ENCODE data around the gene NLGN3. TPM values are rescaled to one million over a fixed set of nuclear protein-coding genes. Genes with fewer than 3 reads are reported as not detected.

NLGN3 gene
- polyA plus RNA-seq, 4 donors: 0.27 to 1.2 (median 0.62) TPM

- H3K4me3 ChIP-seq (ENCODE audit: low read depth in 1 of 3, low read length in 3 of 3): peak overlapping the region in 1 of 3 donors; percentile 1
- H3K27me3 ChIP-seq (ENCODE audit: control insufficient read depth in 3 of 3, insufficient read depth in 3 of 3, low read length in 3 of 3): no peaks in the 10 kb centered on the region
- no peaks in the 10 kb centered on the region for H3K9me3 ChIP-seq (ENCODE audit: control insufficient read depth in 2 of 2, insufficient read depth in 1 of 2, low read depth in 1 of 2, low read length in 1 of 2)
- 30 to 39% (median 36%) methylated on average over 4 of the region's 4 CpGs for WGBS, 3 donors
- peaks cover 0 to 11% (median 0%) of the 10 kb centered on the region in 3 donors for H3K4me1 ChIP-seq (ENCODE audit: control insufficient read depth in 3 of 3, insufficient read depth in 2 of 3, low read depth in 1 of 3, low read length in 2 of 3)
- peak overlapping the region; percentile 57 to 70 (median 65) for H3K27ac ChIP-seq (ENCODE audit: low read depth in 1 of 3, low read length in 2 of 3)
- no peaks in the 10 kb centered on the region for H3K36me3 ChIP-seq (ENCODE audit: control insufficient read depth in 3 of 3, insufficient read depth in 2 of 3, low read depth in 1 of 3, low read length in 3 of 3)
- peak; percentile 49 to 58 for DNase-seq
- FAIRE-seq: no peak
Observed at GRCh38 chrX:71195964-71196649, 51.5 kb downstream of the NLGN3 start.

DNA sequence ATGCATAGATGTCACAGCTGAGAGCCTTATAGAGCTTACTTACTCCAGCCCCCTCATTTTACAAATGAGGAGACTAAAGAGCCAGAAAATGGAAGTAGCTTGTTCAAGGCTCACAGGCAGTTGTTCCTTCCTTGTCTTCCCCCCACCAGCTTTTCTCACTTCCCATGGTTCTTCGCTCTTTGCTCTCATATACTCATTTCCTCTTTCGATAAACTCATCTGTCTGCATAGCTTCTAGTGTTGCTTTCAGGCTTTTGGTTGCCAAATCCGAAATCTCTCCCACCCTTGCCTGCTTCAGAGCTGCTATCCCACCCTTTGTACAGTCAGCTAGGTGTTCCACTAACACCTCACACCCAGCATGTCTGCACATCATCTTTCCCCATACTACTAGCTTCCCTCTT, 53.4 kb downstream of the NLGN3 start:
- H3K36me3 ChIP-seq (ENCODE audit: control insufficient read depth in 3 of 3, insufficient read depth in 2 of 3, low read depth in 1 of 3, low read length in 3 of 3): no peaks in the 10 kb centered on the region
- H3K4me3 ChIP-seq (ENCODE audit: low read depth in 1 of 3, low read length in 3 of 3): peak overlapping the region in 2 of 3 donors; percentile 19 to 50
- peak overlapping the region; percentile 63 to 87 (median 65) for H3K27ac ChIP-seq (ENCODE audit: low read depth in 1 of 3, low read length in 2 of 3)
- peaks cover 0 to 11% (median 0%) of the 10 kb centered on the region in 3 donors for H3K4me1 ChIP-seq (ENCODE audit: control insufficient read depth in 3 of 3, insufficient read depth in 2 of 3, low read depth in 1 of 3, low read length in 2 of 3)
- FAIRE-seq (no peak), DNase-seq (peak in 1 of 2 donors; percentile 64)
- no peaks in the 10 kb centered on the region for H3K27me3 ChIP-seq (ENCODE audit: control insufficient read depth in 3 of 3, insufficient read depth in 3 of 3, low read length in 3 of 3)
- 28 to 46% (median 41%) methylated on average over 3 of the region's 3 CpGs for WGBS, 3 donors
- H3K9me3 ChIP-seq (ENCODE audit: control insufficient read depth in 2 of 2, insufficient read depth in 1 of 2, low read depth in 1 of 2, low read length in 1 of 2): no peaks in the 10 kb centered on the region

- Histone ChIP-seq H3K27ac (ENCODE audit: low read depth in 1 of 3, low read length in 2 of 3) (peak overlapping the region; percentile 50 to 74 (median 71)), H3K4me1 (ENCODE audit: control insufficient read depth in 3 of 3, insufficient read depth in 2 of 3, low read depth in 1 of 3, low read length in 2 of 3) (peaks cover 0 to 11% (median 0%) of the 10 kb centered on the region in 3 donors), H3K36me3 (ENCODE audit: control insufficient read depth in 3 of 3, insufficient read depth in 2 of 3, low read depth in 1 of 3, low read length in 3 of 3) (no peaks in the 10 kb centered on the region), H3K4me3 (ENCODE audit: low read depth in 1 of 3, low read length in 3 of 3) (no peak overlapping the region), H3K27me3 (ENCODE audit: control insufficient read depth in 3 of 3, insufficient read depth in 3 of 3, low read length in 3 of 3) (no peaks in the 10 kb centered on the region), H3K9me3 (ENCODE audit: control insufficient read depth in 2 of 2, insufficient read depth in 1 of 2, low read depth in 1 of 2, low read length in 1 of 2) (no peaks in the 10 kb centered on the region)
- no peak for FAIRE-seq
- DNase-seq: peak; percentile 49 to 73
- 37 to 65% (median 49%) methylated on average over 7 of the region's 7 CpGs for WGBS, 3 donors
Observed at GRCh38 chrX:71199252-71200008, 54.8 kb downstream of the NLGN3 start.

GRCh38 chrX:71210816-71211215, 66.2 kb downstream of the NLGN3 start:
- Histone ChIP-seq H3K36me3 (ENCODE audit: control insufficient read depth in 3 of 3, insufficient read depth in 2 of 3, low read depth in 1 of 3, low read length in 3 of 3) (no peaks in the 10 kb centered on the region), H3K27ac (ENCODE audit: low read depth in 1 of 3, low read length in 2 of 3) (no peak overlapping the region), H3K4me1 (ENCODE audit: control insufficient read depth in 3 of 3, insufficient read depth in 2 of 3, low read depth in 1 of 3, low read length in 2 of 3) (peaks cover 0 to 11% (median 0%) of the 10 kb centered on the region in 3 donors), H3K4me3 (ENCODE audit: low read depth in 1 of 3, low read length in 3 of 3) (no peak overlapping the region), H3K9me3 (ENCODE audit: control insufficient read depth in 2 of 2, insufficient read depth in 1 of 2, low read depth in 1 of 2, low read length in 1 of 2) (no peaks in the 10 kb centered on the region), H3K27me3 (ENCODE audit: control insufficient read depth in 3 of 3, insufficient read depth in 3 of 3, low read length in 3 of 3) (no peaks in the 10 kb centered on the region)
- no peak for FAIRE-seq
- 70 to 82% (median 74%) methylated on average over 3 of the region's 3 CpGs for WGBS, 3 donors
- no peak for DNase-seq

- no peaks in the 10 kb centered on the region for H3K27me3 ChIP-seq (ENCODE audit: control insufficient read depth in 3 of 3, insufficient read depth in 3 of 3, low read length in 3 of 3)
- FAIRE-seq (no peak), DNase-seq (no peak)
- H3K27ac ChIP-seq (ENCODE audit: low read depth in 1 of 3, low read length in 2 of 3): no peak overlapping the region
- no peaks in the 10 kb centered on the region for H3K36me3 ChIP-seq (ENCODE audit: control insufficient read depth in 3 of 3, insufficient read depth in 2 of 3, low read depth in 1 of 3, low read length in 3 of 3)
- H3K4me3 ChIP-seq (ENCODE audit: low read depth in 1 of 3, low read length in 3 of 3): no peak overlapping the region
- peaks cover 0 to 11% (median 0%) of the 10 kb centered on the region in 3 donors for H3K4me1 ChIP-seq (ENCODE audit: control insufficient read depth in 3 of 3, insufficient read depth in 2 of 3, low read depth in 1 of 3, low read length in 2 of 3)
- H3K9me3 ChIP-seq (ENCODE audit: control insufficient read depth in 2 of 2, insufficient read depth in 1 of 2, low read depth in 1 of 2, low read length in 1 of 2): no peaks in the 10 kb centered on the region
- 25 to 55% (median 48%) methylated on average over 5 of the region's 5 CpGs for WGBS, 3 donors
Observed at GRCh38 chrX:71212536-71212935, 67.9 kb downstream of the NLGN3 start.

GRCh38 chrX:71214152-71214551, 69.5 kb downstream of the NLGN3 start:
- no peaks in the 10 kb centered on the region for H3K9me3 ChIP-seq (ENCODE audit: control insufficient read depth in 2 of 2, insufficient read depth in 1 of 2, low read depth in 1 of 2, low read length in 1 of 2)
- H3K36me3 ChIP-seq (ENCODE audit: control insufficient read depth in 3 of 3, insufficient read depth in 2 of 3, low read depth in 1 of 3, low read length in 3 of 3): no peaks in the 10 kb centered on the region
- H3K4me3 ChIP-seq (ENCODE audit: low read depth in 1 of 3, low read length in 3 of 3): no peak overlapping the region
- H3K27me3 ChIP-seq (ENCODE audit: control insufficient read depth in 3 of 3, insufficient read depth in 3 of 3, low read length in 3 of 3): no peaks in the 10 kb centered on the region
- WGBS, 3 donors: 24 to 58% (median 41%) methylated on average over 1 of the region's 1 CpG
- DNase-seq: peak in 1 of 2 donors; percentile 32
- FAIRE-seq: no peak
- H3K4me1 ChIP-seq (ENCODE audit: control insufficient read depth in 3 of 3, insufficient read depth in 2 of 3, low read depth in 1 of 3, low read length in 2 of 3): peaks cover 0 to 11% (median 0%) of the 10 kb centered on the region in 3 donors
- H3K27ac ChIP-seq (ENCODE audit: low read depth in 1 of 3, low read length in 2 of 3): peak overlapping the region in 2 of 3 donors; percentile 84 to 88

GRCh38 chrX:71214604-71215337, 70.1 kb downstream of the NLGN3 start:
- no peaks in the 10 kb centered on the region for H3K27me3 ChIP-seq (ENCODE audit: control insufficient read depth in 3 of 3, insufficient read depth in 3 of 3, low read length in 3 of 3)
- no peaks in the 10 kb centered on the region for H3K9me3 ChIP-seq (ENCODE audit: control insufficient read depth in 2 of 2, insufficient read depth in 1 of 2, low read depth in 1 of 2, low read length in 1 of 2)
- DNase-seq: peak; percentile 84 to 91
- H3K36me3 ChIP-seq (ENCODE audit: control insufficient read depth in 3 of 3, insufficient read depth in 2 of 3, low read depth in 1 of 3, low read length in 3 of 3): no peaks in the 10 kb centered on the region
- no peak for FAIRE-seq
- peaks cover 0 to 11% (median 0%) of the 10 kb centered on the region in 3 donors for H3K4me1 ChIP-seq (ENCODE audit: control insufficient read depth in 3 of 3, insufficient read depth in 2 of 3, low read depth in 1 of 3, low read length in 2 of 3)
- peak overlapping the region; percentile 66 to 88 (median 84) for H3K27ac ChIP-seq (ENCODE audit: low read depth in 1 of 3, low read length in 2 of 3)
- peak overlapping the region; percentile 1 to 78 (median 57) for H3K4me3 ChIP-seq (ENCODE audit: low read depth in 1 of 3, low read length in 3 of 3)
- 24 to 64% (median 46%) methylated on average over 4 to 5 of the region's 5 CpGs for WGBS, 3 donors

- Histone ChIP-seq H3K27me3 (ENCODE audit: control insufficient read depth in 3 of 3, insufficient read depth in 3 of 3, low read length in 3 of 3) (no peaks in the 10 kb centered on the region), H3K36me3 (ENCODE audit: control insufficient read depth in 3 of 3, insufficient read depth in 2 of 3, low read depth in 1 of 3, low read length in 3 of 3) (no peaks in the 10 kb centered on the region), H3K27ac (ENCODE audit: low read depth in 1 of 3, low read length in 2 of 3) (peak overlapping the region; percentile 66 to 88 (median 84)), H3K4me1 (ENCODE audit: control insufficient read depth in 3 of 3, insufficient read depth in 2 of 3, low read depth in 1 of 3, low read length in 2 of 3) (peaks cover 0 to 11% (median 0%) of the 10 kb centered on the region in 3 donors), H3K9me3 (ENCODE audit: control insufficient read depth in 2 of 2, insufficient read depth in 1 of 2, low read depth in 1 of 2, low read length in 1 of 2) (no peaks in the 10 kb centered on the region), H3K4me3 (ENCODE audit: low read depth in 1 of 3, low read length in 3 of 3) (peak overlapping the region; percentile 1 to 78 (median 57))
- 18 to 63% (median 51%) methylated on average over 7 to 10 of the region's 10 CpGs for WGBS, 3 donors
- DNase-seq (peak; percentile 26 to 41), FAIRE-seq (no peak)
Observed at GRCh38 chrX:71215338-71215912, 70.8 kb downstream of the NLGN3 start.

Measured in small intestine (tissue), 7 donors.